Stimulated activated naive B cell treated with anti-CD40 and anti-IgM and Interleukin-4, amounts not matched to agents 10 μg/mL and 1 μg/mL and 100 μg/mL, for 72 hours (primary cell): Measurements from ENCODE around the gene BICRAL.

Experiments
- ATAC-seq, 2 donors: fragments of 150-1000 bp; cut with Tn5 transposase; replicated peaks; 2 replicates each; pipeline ENCODE4 v1.10.0; 2021; ENCODE audit warnings: moderate library complexity in 1 of 2
- DNase-seq: peaks from one replicate; pipeline ENCODE4 v3.0.0; 2021
- H3K27ac Mint-ChIP-seq: one replicate; pipeline ENCODE4 v1.8.0; 2022; ENCODE audit warnings: mild to moderate bottlenecking, mixed read lengths
- H3K27me3 Mint-ChIP-seq, 2 donors: one replicate each; pipeline ENCODE4 v1.8.0; 2022; ENCODE audit warnings: mixed read lengths in 2 of 2
- H3K36me3 Mint-ChIP-seq, 2 donors: one replicate each; pipeline ENCODE4 v1.8.0; 2022; ENCODE audit warnings: mixed read lengths in 2 of 2, mild to moderate bottlenecking in 1 of 2
- H3K4me1 Mint-ChIP-seq, 2 donors: one replicate each; pipeline ENCODE4 v1.8.0; 2022; ENCODE audit warnings: mixed read lengths in 2 of 2, mild to moderate bottlenecking in 1 of 2
- H3K4me3 Mint-ChIP-seq, 2 donors: one replicate each; pipeline ENCODE4 v1.8.0; 2022; ENCODE audit warnings: mild to moderate bottlenecking in 2 of 2, mixed read lengths in 2 of 2, moderate library complexity in 1 of 2
- H3K9me3 Mint-ChIP-seq, 2 donors: one replicate each; pipeline ENCODE4 v1.8.0; 2022; ENCODE audit warnings: mixed read lengths in 2 of 2, mild to moderate bottlenecking in 1 of 2

BICRAL gene

GRCh38 chr6:42778122-42778521 lies 3.7 kb upstream of the BICRAL start:
- DNase-seq (no peak), ATAC-seq (no peak)
- Mint-ChIP-seq H3K9me3 (no peaks in the 10 kb centered on the region), H3K36me3 (peaks cover 0 to 3% of the 10 kb centered on the region in 2 donors), H3K27ac (peak overlapping the region; percentile 44), H3K4me1 (peaks cover 44 to 63% of the 10 kb centered on the region in 2 donors), H3K27me3 (no peaks in the 10 kb centered on the region), H3K4me3 (no peak overlapping the region)

GRCh38 chr6:42779521-42779920 lies 2.3 kb upstream of the BICRAL start:
- Mint-ChIP-seq H3K27me3 (no peaks in the 10 kb centered on the region), H3K4me3 (no peak overlapping the region), H3K4me1 (peaks cover 35 to 52% of the 10 kb centered on the region in 2 donors), H3K36me3 (peaks cover 9 to 10% of the 10 kb centered on the region in 2 donors), H3K9me3 (no peaks in the 10 kb centered on the region), H3K27ac (peak overlapping the region; percentile 77)
- no peak for DNase-seq
- ATAC-seq = no peak

- peaks cover 37 to 41% of the 10 kb centered on the region in 2 donors for H3K4me1 Mint-ChIP-seq
- H3K27me3 Mint-ChIP-seq = no peaks in the 10 kb centered on the region
- DNase-seq = no peak
- H3K27ac Mint-ChIP-seq = peak overlapping the region; percentile 98
- H3K36me3 Mint-ChIP-seq = peaks cover 10 to 15% of the 10 kb centered on the region in 2 donors
- no peak for ATAC-seq
- H3K4me3 Mint-ChIP-seq = peak overlapping the region; percentile 89 to 91
- no peaks in the 10 kb centered on the region for H3K9me3 Mint-ChIP-seq
Measured at GRCh38 chr6:42781546-42781795, 381 bp upstream of the BICRAL start.

- Mint-ChIP-seq H3K4me3 (peak overlapping the region; percentile 89 to 91), H3K4me1 (peaks cover 27 to 28% of the 10 kb centered on the region in 2 donors), H3K36me3 (peaks cover 10 to 15% of the 10 kb centered on the region in 2 donors), H3K27ac (peak overlapping the region; percentile 98), H3K9me3 (no peaks in the 10 kb centered on the region), H3K27me3 (no peaks in the 10 kb centered on the region)
- DNase-seq (peak; percentile 62), ATAC-seq (peak; percentile 49 to 50)
Measured at GRCh38 chr6:42782689-42783176, 881 bp downstream of the BICRAL start.

GRCh38 chr6:42783177-42783875 lies 1.5 kb downstream of the BICRAL start:
- Mint-ChIP-seq H3K27me3 (no peaks in the 10 kb centered on the region), H3K27ac (peak overlapping the region; percentile 99), H3K4me1 (peaks cover 24 to 26% of the 10 kb centered on the region in 2 donors), H3K9me3 (no peaks in the 10 kb centered on the region), H3K36me3 (peaks cover 11 to 16% of the 10 kb centered on the region in 2 donors), H3K4me3 (peak overlapping the region; percentile 91 to 92)
- peak; percentile 57 for DNase-seq
- peak; percentile 61 to 67 for ATAC-seq

- peak overlapping the region; percentile 99 for H3K27ac Mint-ChIP-seq
- ATAC-seq = peak in 1 of 2 donors; percentile 1
- no peaks in the 10 kb centered on the region for H3K9me3 Mint-ChIP-seq
- no peak for DNase-seq
- peak overlapping the region; percentile 91 to 92 for H3K4me3 Mint-ChIP-seq
- peaks cover 17 to 22% of the 10 kb centered on the region in 2 donors for H3K36me3 Mint-ChIP-seq
- H3K27me3 Mint-ChIP-seq = no peaks in the 10 kb centered on the region
- peaks cover 26 to 28% of the 10 kb centered on the region in 2 donors for H3K4me1 Mint-ChIP-seq
Measured at GRCh38 chr6:42783876-42784642, 2.2 kb downstream of the BICRAL start.

GRCh38 chr6:42784717-42785498 lies 3.1 kb downstream of the BICRAL start:
- H3K4me3 Mint-ChIP-seq = peak overlapping the region; percentile 91 to 92
- H3K27ac Mint-ChIP-seq = peak overlapping the region; percentile 99

GRCh38 chr6:42786525-42786985 lies 4.7 kb downstream of the BICRAL start:
- ATAC-seq (no peak), DNase-seq (no peak)
- Mint-ChIP-seq H3K9me3 (no peaks in the 10 kb centered on the region), H3K27ac (no peak overlapping the region), H3K36me3 (peaks cover 17 to 32% of the 10 kb centered on the region in 2 donors), H3K27me3 (no peaks in the 10 kb centered on the region), H3K4me1 (peaks cover 28 to 30% of the 10 kb centered on the region in 2 donors), H3K4me3 (no peak overlapping the region)

More at GRCh38 chr6:42784717-42785498, 3.1 kb downstream of the BICRAL start:
- DNase-seq = no peak
- peaks cover 17 to 25% of the 10 kb centered on the region in 2 donors for H3K36me3 Mint-ChIP-seq
- ATAC-seq = no peak
- H3K4me1 Mint-ChIP-seq = peaks cover 28 to 29% of the 10 kb centered on the region in 2 donors
- H3K9me3 Mint-ChIP-seq = no peaks in the 10 kb centered on the region
- H3K27me3 Mint-ChIP-seq = no peaks in the 10 kb centered on the region

GRCh38 chr6:42787063-42787472 lies 5.2 kb downstream of the BICRAL start:
- no peaks in the 10 kb centered on the region for H3K27me3 Mint-ChIP-seq
- DNase-seq = no peak
- H3K9me3 Mint-ChIP-seq = no peaks in the 10 kb centered on the region
- peaks cover 28 to 30% of the 10 kb centered on the region in 2 donors for H3K4me1 Mint-ChIP-seq
- ATAC-seq = no peak
- no peak overlapping the region for H3K4me3 Mint-ChIP-seq
- H3K36me3 Mint-ChIP-seq = peaks cover 18 to 32% of the 10 kb centered on the region in 2 donors
- H3K27ac Mint-ChIP-seq = no peak overlapping the region

GRCh38 chr6:42788671-42789070 lies 6.8 kb downstream of the BICRAL start:
- Mint-ChIP-seq H3K9me3 (no peaks in the 10 kb centered on the region), H3K36me3 (peaks cover 16 to 30% of the 10 kb centered on the region in 2 donors), H3K27ac (peak overlapping the region; percentile 83), H3K27me3 (no peaks in the 10 kb centered on the region), H3K4me3 (no peak overlapping the region), H3K4me1 (peaks cover 28 to 30% of the 10 kb centered on the region in 2 donors)
- no peak for ATAC-seq
- no peak for DNase-seq

GRCh38 chr6:42790549-42791181 lies 8.8 kb downstream of the BICRAL start:
- ATAC-seq (peak; percentile 38 to 46), DNase-seq (no peak)
- Mint-ChIP-seq H3K27ac (peak overlapping the region; percentile 33), H3K4me3 (peak overlapping the region in 1 of 2 donors; percentile 23), H3K36me3 (peaks cover 10 to 20% of the 10 kb centered on the region in 2 donors), H3K9me3 (no peaks in the 10 kb centered on the region), H3K27me3 (no peaks in the 10 kb centered on the region), H3K4me1 (peaks cover 23 to 30% of the 10 kb centered on the region in 2 donors)

- H3K36me3 Mint-ChIP-seq = peaks cover 13 to 24% of the 10 kb centered on the region in 2 donors
- no peak overlapping the region for H3K4me3 Mint-ChIP-seq
- DNase-seq (no peak), ATAC-seq (no peak)
- no peak overlapping the region for H3K27ac Mint-ChIP-seq
- H3K27me3 Mint-ChIP-seq = no peaks in the 10 kb centered on the region
- H3K9me3 Mint-ChIP-seq = no peaks in the 10 kb centered on the region
- H3K4me1 Mint-ChIP-seq = peaks cover 28 to 38% of the 10 kb centered on the region in 2 donors
Measured at GRCh38 chr6:42791706-42792320, 10.0 kb downstream of the BICRAL start.

- H3K36me3 Mint-ChIP-seq = peaks cover 6 to 10% of the 10 kb centered on the region in 2 donors
- H3K9me3 Mint-ChIP-seq = no peaks in the 10 kb centered on the region
- peaks cover 13% of the 10 kb centered on the region in 2 donors for H3K4me1 Mint-ChIP-seq
- H3K27me3 Mint-ChIP-seq = no peaks in the 10 kb centered on the region
- no peak for ATAC-seq
- no peak overlapping the region for H3K4me3 Mint-ChIP-seq
- H3K27ac Mint-ChIP-seq = no peak overlapping the region
- no peak for DNase-seq
Measured at GRCh38 chr6:42795651-42796050, 13.8 kb downstream of the BICRAL start.
